Activated CD4-positive, CD25-positive, alpha-beta regulatory T cell treated with anti-CD3 and anti-CD28 coated beads, Interleukin-2, amount 50 U/mL, for 16 hours (primary cell): ENCODE results near the gene ADAMTS2.

Experiments used
- DNase-seq: peaks from one replicate; pipeline ENCODE4 v3.0.0-alpha.2; 2020; ENCODE audit warnings: low read depth, low spot score

ADAMTS2 gene

DNA sequence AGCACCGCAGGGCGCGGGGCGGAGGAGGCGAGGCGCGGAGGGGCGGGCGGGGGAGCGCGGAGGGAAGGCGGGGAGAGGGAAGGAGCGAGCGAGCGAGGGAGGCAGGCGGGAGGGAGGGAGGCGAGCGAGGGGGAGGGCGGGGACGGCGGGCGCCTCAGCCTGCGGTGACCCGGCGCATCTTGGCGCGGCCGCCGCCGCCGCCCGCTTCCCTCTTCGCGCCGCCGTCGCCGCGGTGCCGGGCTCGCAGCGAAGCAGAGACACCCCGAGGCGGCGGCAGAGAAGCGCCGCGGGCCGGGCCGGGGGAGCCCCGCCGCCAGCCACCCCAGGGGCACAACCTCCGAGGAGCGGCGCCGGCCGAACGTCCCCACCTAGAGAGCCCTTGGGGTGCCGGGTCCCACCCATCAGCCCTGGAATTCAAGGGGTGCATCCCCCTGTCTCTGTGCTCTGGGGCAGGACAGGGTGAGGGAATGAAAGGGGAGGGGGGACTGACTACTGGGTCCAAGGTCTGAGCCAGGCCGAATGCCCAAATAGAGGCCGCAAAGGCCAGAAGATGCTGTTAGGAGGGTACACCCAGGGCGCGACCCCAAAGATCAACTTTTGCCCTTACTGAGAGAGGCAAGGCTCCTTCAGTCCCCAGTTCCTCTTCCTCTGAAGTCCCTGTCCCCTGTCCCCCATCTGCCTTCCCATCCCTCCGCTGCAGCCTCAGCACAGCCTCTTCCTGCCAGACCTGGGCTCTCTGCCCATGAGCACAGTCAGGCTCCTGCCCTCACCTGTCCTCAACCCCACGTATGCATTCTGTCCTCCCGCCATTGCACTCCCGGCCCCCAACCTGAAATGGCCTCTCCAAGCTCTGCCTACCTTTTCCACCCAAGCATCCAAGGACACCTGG, at the start of gene ADAMTS2:
TSS of gene ADAMTS2 (minus strand) at position 29 of the 889 bp plus-strand sequence. CDS start 133 bp downstream, outside the sequence.
- no peak for DNase-seq

DNA sequence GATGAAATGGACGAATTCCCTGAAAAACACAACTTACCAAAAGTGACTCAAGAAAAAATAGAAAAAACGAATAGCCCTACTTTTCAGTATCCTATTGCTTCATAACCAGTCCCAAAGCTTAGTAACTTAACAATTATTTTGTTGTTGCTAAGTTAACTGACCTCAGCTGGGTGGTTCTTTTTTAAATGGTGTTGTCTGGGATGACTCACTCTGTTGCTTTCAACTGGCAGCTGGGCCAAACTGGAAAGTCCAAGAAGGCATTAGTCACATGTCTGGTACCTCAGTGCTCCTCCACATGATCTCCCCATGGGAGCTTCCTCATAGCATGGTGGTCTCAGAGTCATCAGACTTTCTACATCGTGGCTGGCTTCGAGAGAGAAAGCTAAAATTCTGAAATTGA, 47.8 kb upstream of the ADAMTS2 start:
- no peak for DNase-seq

DNA sequence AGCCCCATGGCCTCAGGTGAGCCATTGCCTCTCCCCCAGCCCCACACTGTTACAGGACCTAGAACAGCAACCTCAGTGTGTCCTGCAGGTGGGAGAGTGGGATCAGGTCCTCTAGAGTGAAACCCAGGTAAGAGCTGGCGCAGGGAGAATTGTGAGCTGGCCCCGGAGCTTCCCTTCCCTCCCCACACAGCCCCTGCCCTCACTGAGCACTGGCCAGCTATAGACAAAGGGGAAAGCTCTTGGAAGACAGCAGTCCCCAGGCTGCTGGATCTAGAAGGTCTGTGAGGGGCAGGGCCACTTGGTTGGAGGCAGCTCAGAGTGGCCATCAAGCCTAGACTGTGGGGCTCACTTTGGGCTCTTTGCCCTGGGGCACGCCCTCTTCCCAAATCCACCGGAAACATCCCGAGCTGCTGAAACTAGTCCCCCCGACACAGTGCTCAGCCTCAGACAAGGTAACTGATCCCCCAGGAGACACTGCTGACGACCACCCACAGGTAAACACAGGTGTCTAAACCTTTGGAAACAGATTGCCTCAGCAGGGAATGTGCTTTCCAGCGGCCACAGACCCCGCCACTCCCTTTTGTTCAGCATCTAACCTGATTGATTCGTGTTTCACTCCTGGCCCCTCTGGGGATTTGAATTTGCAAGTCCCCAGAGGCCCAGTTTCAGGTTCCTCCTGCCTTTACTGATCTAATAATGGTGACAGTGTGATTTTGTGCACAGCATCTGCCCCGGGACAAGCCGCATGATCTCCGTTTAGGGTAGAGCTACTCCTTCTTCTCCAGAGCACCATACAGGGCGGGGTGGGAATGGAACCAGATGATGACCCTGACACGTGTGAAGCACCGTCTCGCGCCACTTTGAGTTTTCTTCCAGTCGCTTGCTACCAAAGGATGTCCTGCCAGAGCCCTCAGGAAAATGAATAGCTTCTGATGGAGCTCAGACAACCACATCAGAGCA, 42.2 kb upstream of the ADAMTS2 start:
- no peak for DNase-seq

DNA sequence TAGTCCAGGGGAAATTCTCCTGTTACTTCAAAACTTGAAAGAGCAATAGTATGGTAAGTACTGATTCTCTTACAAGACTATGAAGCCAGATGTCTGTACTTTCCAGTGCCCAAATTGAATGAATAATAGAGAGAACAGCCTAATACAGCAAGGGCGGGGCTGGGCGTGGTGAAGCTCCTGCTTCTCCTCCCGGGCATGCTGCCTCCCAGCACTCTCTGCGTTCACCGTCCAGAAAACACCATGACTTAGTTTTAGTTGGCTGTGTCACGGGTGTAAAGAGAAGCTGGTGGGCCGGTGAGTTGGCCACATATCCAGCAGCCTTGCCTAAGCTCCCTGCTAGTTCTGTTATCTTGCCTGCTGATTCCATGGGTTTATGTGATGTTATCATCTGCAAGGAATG, 40.7 kb upstream of the ADAMTS2 start:
- DNase-seq: no peak

DNA sequence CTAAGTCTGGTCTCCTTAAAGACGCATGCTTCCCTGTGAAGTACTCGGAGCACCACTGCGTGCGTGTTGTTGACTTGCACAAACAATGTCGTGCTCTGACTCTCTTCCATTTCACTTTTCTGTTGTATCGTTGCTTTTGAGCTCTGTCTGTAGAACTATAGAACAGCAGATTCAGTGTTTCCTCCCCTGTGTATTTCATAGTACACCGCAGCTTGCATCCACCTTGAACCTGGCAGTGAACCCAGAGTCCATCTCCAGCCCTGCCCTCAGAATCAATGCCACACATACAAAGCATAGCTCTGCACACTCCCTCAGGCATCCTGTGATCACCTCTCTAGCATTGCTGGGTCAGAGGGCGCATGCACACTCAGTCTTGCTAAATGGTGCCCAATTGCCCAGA, 37.2 kb upstream of the ADAMTS2 start:
- no peak for DNase-seq

DNA sequence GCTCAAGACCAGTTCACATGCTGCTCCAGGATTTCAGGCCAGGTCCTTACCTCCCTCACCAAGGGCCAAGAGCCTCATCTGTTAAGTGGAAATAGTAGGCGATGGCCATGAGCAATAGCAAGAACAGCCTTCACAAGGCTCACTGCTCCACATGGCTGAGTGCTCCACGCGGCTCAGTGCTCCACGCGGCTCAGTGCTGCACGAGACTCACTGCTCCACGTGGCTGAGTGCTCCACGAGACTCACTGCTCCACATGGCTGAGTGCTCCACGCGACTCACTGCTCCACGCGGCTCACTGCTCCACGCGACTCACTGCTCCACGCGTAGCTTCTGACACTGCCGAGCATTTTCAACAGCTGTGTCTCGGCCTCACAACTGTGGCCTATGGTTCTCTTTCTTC, 36.4 kb upstream of the ADAMTS2 start:
- no peak for DNase-seq

DNA sequence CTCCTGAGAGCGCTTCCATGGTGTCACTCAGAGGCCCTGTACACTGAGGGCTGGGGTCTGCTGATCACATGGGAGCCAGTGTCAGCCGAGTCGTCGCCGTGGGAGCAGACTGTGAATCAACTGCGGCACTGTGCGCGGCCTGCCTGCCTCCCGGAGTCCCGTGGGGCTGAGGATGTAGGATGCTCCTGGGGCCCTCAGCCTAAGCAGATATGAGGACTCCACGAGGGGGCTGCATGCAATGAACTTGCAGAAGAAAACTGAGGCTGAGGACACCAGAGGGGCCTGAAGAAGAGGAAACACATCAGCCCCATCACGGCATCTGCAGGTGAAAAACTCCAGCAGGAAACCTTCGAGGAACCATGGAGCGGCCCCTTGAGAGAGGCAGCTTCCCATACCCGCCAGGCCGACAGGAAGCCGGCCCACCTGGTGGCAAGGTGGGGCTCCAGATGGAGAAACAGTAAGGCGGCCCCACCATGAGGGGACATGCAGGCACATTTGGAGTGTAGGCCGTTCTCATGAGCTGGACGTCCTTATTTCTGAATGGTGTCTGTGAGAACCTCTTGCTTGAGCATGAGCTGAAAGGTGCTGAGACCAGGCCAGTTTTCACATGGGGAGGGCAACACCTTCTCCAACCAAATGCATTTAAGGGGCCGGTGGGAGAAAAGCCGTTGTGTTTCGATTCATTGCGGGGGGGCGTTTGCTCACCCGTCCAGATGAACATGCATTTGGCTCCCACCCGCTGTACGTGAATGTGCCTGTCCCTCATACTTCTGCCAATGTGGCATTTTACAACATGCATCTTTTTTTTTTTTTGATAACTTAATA, 35.2 kb upstream of the ADAMTS2 start:
- no peak for DNase-seq

DNA sequence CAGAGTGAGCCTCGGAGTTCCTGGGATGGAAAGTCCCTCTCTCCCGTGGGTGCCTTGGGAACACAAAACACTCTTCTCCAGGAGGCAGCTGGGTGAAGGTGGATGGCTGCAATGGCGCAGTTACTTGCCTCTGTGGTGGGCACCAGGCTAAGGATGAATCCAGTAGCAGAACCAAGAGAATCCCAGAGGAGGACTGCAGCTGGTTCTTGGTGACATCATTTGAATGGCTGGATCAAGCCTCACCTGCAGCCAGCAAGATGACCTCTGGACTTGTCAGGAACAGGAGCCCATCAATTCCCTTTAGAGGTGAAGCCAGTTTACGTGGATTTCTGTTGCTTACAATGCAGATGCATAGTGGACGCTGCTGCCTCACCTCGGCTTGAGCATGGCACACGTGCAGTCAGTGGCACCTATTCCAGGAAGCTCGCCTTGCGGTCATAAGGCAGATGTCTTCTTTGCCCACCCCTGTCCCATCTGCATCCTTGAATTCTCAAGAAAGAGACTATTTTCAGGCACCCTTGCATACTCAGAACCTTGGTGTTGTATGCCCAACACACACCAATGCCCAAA, 34.1 kb upstream of the ADAMTS2 start:
- DNase-seq: no peak

DNA sequence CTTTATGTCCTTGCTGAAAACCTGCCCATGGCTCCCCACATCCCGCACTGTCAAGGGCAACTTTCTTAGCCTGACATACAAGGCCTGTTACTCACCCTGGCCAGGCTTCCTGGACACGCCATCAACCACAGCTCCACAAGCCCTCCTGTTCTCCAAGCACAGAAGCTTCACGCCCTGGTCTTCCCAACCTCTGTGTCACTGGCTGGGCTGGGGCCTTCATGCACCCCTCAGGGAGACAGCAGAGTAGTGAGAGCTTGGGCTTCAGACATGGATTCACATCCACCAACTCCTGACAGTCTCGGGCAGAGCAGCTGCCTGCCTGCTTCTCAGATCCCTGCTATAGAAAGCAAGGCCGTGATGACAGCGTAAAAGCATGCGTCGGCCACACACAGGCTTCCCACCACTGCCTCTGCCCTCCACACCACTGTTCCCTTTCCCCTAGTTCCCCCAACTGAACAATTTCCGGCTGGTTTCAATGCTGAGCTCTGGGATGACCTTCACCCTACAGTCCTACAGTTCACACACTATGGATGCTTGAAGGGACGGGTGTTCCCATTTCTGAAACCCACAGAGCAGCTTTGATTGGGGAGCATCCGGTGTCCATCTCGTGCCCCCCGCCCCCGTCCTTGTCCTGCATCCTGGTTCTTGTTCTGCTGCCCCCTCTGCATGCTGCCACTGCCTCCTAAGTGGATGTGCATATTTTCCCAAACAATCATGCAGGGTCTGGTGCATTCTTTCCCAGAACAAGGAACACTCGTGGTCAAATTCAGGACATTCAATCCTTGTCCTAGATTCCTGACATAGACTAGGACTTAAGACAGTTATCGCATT, 33.4 kb upstream of the ADAMTS2 start:
- DNase-seq: no peak

DNA sequence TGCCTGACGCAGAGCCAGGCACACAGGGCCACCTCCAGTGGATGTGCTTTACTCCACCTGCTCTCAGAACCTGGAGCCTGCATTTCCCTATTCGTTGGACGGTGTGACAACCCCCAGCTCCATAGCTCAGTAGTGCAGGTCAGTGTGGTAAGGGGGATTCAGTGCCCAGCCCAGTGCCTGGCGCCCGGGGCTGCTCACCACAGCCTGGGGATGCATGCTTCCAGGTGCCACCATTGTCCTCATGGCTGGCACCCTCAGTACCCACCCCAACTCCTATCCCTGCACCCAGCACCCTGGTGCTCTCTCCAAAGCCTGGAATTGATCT, 32.8 kb upstream of the ADAMTS2 start:
- no peak for DNase-seq

DNA sequence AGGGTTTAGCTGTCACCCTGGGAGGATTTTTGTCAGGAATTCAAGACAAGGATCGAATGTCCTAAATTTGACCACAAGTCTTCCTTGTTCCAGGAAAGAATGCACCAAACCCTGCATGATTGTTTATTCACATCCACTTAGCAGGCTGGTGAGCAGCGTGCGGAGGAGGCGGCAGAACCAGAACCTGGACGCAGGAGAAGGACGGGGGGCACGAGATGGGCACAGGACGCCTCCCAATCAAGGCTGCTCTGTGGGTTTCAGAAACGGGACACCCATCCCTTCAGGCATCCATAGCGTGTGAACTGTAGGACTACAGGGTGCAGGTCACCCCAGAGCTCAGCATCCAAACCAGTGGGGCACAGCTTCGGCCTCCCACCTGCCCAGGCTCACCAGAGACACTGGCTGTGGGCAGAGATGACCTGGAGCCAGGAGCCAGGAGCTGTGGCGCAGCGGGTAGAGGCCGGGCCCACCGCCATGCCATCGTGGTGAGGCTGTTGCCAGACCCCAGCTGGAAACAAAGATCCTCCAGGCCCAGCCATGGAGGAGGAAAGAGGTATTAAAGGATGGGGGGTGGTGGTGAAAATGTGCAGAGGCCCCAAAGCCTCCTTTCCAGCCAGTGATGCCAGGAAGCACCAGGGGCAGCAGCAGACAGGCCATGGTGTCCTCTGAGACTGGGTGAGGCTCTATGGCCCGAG, 32.3 kb upstream of the ADAMTS2 start:
- no peak for DNase-seq

DNA sequence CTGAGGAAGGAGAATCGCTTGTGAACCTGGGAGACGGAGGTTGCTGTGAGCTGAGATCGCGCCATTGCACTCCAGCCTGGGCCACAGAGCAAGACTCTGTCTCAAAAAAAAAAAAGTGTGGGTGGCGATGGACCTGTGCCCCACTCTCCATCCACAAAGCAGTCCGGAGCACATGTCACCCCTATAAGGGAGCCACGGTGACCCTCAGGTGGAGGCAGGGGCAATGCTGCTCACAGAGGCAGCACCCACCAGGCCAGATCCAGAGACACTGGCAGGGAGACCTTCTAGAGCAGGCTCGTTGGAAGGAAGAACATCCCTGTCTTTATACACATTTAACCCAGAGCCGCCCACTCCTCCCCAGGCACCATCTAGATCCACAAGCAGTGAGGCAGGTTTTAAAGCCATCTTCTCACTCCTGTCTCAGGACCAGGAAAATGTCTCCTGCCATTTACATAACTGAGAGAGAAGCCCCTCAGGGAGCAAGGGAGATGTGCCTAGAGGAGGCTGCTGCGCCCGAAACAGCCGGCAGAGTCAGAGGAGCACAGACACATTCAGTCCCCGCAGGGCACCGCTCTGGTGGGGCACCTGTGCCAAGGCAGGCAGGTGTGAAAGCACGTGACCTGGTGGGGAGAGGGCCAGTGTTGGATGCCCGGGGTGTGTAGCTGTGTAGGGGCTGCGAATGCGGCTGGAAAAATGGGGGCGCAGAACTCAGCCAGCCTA, 31.6 kb upstream of the ADAMTS2 start:
- DNase-seq: no peak

DNA sequence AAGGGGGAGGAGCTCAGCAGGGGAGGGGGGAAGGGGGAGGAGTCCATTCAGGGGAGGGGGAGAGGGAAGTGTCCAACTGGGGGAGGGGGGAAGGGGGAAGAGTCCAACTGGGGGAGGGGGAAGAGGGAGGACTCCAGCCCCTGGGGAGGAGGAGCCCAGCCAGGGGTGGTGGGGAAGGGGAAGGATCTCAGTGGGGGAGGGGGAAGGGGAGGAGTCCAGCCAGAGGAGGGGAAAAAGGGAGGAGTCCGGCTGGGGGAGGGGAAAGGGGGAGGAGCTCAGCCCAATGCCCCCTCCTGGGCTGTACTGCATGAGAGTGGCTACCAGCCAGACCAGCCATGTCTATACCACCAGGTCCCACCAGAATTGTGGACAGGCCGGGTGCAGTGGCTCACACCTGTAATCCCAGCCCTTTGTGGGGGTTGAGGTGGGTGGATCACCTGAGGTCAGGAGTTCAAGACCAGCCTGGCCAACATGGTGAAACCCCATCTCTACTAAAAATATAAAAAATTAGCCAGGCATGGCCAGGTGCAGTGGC, 30.6 kb upstream of the ADAMTS2 start:
- no peak for DNase-seq

DNA sequence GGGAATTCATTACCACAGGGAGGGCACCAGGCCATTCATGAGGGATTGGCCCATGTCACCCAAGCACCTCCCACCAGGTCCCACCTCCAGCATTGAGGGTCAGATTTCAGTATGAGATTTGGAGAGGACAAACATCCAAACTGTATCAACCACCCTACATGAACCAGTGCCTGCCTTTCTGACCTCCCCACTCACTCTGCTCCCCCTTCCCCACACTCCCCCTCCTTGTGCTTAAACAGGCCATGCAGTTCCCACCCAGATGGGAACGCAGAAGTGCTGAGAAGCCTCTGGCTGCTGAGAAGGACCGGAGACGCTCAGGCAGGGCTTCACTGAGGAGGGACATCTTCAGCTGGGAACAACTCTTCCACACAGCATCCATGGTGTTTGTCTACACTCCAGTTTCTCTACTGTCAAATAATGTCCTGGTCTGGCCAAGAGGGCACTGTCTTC, 30.0 kb upstream of the ADAMTS2 start:
- no peak for DNase-seq

DNA sequence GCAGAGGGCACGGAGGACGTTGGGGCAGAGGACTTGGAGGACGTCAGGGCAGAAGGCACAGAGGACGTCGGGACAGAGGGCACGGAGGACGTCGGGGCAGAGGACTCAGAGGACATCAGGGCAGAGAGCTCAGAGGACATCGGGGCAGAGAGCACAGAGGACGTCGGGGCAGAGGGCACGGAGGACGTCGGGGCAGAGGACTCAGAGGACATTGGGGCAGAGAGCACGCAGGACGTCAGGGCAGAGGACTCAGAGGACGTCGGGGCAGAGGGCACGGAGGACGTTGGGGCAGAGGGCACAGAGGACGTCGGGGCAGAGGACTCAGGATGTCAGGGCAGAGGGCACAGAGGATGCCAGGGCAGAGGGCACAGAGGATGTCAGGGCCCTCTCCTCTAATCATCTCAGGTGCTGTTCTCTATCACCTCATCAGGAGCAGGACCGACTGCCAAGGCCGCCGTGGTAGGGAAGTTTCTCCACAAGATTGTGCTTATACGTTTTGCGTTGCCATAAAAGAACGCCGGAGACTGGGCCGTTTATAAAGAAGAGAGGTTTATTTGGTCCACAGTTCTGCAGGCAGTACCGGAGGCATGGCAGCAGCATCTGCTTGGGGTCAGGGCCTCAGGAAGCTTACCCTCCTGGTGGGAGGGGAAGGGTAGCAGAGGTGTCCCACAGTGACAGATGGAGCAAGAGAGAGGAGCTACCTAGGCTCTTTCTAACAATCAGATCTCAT, 29.4 kb upstream of the ADAMTS2 start:
- DNase-seq: no peak

DNA sequence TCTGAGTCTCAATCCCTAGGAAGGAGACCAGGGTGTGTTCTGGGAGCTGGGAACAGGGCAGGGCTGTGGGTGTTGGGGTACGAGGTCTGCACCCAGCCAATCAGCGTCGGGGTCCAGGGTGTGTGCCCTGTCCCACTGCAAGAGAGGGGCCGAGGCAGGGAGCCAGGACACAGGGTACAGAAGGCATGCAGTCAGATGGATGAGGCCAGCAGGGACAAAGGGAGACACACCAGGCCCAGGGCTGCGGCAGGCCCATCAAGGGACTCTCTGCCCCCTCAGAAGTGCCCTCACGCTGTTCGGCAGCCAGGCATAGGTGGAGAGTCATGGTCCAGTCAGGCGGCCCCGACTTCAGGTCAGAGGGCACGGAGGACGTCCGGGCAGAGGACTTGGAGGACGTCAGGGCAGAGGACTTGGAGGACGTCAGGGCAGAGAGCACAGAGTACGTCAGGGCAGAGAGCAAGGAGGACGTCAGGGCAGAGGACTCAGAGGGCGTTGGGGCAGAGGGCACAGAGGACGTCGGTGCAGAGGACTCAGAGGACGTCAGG, 28.8 kb upstream of the ADAMTS2 start:
- no peak for DNase-seq

DNA sequence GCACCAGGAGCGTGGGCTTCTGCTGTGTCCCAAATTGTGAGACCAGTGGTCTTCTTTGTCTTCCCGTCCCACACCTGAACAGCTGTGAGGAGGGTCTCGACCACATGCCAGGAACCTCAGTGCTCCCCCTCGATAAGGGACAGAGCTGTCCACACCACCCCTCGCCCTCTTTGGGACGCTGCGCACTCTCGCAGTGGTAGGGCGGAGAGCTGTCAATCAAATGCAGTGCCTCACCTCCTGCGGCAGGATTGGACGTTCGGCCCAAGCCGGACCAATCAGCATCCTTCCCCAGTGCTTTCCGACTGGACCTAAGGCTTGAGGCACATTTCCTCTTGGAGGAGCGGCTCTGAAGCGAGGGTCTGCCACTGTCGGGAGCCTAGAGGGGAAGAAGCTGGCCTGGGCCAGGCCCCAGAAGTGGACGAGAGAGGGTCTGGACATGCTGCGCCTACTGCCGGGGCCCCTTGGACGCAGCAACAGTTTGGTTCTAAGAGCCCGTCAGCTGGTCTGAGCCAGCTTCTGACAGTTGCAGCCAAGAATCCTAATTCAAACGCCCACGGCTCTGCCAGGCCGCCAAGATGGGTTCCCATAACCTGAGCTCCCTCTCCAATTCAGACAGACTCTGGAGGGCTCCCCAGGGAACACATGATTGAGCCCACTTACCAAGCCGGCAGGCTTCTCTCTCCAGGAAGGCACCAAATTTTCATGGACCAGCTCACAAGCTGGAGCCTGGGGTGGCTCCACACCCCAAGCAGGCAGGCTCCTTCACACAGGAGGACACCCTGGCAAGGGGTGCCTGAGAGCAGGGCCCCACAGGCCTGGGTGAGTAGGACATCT, 28.1 kb upstream of the ADAMTS2 start:
- no peak for DNase-seq
